ENCODE data around the gene NES.

GRCh38 chr1:156629823-156630449, 47.3 kb downstream of the NES start:
- TF ChIP-seq GATA2 (IDR thresholded peaks at IDR 0.05; ENCODE audit: low read depth, low read length) (no peak), GATA3 (IDR thresholded peaks at IDR 0.05; ENCODE audit: low read depth, low read length) (no peak)

Data from SH-SY5Y (cell line).